Measurements from ENCODE around the gene SMIM23.

The SMIM23 gene

DNA sequence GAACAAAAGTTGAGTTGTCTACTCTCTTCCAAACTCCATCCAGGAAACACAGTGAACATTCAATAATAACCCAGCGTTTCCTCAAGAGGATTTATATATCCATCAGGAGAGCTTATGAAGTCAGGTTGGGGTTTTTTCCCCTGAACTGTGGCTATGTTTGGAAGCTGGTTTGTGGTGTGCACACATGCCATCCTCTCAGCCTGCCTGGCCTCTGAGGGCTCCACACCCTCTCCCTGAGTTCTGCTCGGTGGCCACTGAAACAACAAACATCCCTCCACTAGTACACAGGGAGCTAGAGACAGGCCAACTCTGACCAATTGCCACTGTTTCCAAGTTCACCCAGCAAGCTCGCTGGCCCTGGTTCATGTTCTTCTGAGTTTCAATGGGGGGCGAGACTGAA lies 35.7 kb downstream of the SMIM23 start:
- no peak for DNase-seq

DNA sequence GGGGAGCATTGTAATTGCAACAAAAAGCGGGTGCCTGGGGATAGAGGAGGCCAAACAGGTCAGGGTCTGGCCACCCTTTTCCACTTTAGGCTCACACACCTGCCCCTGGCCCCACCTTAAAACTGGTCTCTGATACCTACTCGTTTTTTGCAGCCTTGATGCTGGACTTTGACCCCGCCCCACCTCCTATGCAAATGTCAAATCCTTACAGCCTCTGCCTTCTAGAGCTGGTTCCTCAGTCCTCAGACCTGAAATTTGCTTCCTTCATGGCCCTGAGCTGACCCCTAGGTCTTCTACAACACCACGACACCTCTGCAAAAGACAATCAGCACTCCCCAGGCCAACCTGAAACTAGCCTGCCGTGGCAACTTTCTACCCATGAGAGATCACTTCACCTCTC lies 37.7 kb downstream of the SMIM23 start:
- DNase-seq, result no peak

DNA sequence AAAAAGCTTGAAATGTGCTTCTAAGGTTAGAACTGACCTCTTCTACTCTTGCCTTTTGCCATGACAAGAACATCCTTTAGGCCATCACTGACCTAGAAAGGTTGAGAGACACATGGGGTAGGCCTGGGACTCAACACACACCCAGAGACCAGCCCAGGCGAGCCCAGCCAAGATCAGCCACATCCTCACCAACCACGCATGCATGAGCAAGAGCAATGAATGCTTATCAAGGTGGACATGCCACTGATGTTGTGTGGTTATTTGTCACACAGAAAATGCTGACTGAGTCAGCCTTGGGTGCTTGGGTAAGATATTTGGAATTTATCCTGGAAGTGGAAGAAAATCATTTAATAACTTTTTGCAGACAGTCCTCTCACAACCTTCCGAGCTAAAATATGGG lies 39.4 kb downstream of the SMIM23 start:
- no peak for DNase-seq

DNA sequence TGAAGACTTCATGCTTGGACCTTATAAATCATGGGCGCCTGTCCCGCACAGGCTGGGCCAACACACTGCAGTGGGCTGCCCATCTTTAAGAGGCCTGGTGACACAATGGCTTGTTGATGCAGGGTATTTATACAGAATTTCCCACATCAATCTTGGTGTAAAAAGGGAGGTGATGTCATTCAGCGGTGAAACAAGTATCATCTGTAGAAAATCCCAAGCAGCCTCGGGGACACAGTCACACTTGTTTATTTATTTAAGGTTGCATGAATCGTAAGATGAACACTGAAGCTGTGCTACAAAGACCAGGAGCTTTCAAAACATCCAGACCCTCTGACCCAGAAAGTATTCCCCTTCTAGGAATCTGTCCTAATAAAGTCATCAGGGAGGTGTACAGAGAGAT lies 40.5 kb downstream of the SMIM23 start:
- DNase-seq, result no peak

DNA sequence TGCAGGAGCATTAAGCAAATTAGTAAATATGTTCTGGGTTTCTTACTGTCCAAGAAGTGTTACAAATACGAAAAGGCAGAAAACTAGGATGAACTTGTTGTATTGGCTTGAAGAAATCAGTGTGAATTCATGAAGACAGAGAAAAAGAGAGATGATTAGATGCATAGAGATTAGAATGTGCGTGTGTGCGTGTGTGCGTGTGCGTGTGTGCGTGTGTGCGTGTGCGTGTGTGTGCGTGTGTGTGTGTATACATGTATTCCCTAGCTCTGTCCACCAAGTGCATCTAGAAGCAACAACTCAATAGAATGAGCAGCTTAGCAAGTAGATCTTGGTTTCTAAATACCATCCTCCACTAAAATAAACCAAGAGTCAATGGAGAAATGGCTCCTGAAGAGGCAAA lies 41.5 kb downstream of the SMIM23 start:
- DNase-seq, result no peak

DNA sequence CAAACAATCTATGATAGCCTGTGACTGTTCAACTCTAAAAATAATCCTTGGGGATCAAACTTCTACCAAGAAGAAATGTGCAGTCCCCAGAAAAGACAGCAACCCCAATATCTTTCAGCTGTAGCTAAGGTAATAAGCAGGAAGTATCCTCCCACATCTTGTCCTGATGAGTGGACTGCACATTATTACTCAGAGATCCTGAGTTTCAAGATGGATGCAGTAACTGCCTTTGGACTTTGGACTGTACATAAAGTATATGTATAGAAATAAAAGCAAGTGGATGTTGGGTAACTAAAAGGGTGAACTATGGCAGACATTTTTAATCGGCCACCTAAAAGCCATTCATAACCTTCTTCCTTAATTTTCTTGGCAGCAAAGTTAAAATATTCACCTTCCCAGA lies 45.1 kb downstream of the SMIM23 start:
- DNase-seq, result no peak

DNA sequence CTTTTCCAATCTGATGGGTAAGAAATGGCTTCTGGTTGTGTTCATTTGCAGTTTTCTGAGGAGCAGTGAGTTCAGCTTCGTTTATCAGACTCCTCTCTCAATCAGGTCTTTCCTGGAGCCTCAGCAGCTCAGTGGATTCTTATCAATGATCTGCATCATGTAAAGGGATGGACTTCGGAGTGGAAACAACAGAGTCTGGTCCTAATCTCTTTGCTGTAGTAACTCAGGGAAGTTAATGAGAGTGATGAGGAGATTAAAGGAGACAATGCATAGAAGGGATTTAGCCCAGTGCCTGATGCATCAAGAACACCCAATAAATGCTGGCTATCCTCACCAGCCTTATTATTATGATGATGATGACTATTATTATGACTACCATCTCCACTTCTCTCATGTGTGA lies 47.2 kb downstream of the SMIM23 start:
- DNase-seq, result no peak

DNA sequence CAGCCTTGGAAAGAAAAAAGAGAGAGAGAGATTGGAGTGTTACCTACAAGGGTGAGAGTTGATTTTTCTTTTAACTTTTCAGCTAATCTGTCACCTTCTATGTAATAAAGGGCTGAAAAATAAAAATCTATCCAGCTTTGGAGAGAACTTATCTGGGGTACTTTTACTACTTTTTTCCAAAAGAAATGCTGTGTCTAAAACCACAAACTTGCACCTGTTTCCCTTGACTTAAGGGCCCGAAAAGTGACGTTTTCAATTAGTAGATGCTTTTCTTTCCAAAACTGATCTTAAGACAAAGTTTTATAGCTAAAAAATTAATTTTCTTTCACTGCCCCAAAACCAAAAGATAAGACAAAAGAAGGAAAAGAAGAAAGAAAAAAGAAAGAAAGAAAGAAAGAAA lies 48.8 kb downstream of the SMIM23 start:
- DNase-seq, result no peak

DNA sequence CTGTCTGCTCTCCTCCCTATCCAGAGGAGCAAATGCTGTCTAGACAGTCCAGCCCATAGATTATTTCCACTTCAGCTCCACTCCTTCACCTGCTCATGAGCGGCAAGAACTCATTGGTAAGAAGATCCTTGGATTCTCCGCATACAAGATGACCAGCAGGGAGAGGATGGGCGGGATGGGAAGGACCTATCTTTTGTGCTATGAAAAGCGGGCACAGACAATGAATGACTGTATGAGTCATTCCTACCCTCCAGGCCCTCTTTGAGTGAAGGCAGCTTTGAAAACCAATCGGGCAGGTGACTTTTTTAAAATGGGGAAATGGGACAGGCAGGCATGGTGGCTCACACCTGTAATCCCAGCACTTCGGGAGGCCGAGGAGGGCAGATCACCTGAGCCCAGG lies 49.4 kb downstream of the SMIM23 start:
- no peak for DNase-seq

DNA sequence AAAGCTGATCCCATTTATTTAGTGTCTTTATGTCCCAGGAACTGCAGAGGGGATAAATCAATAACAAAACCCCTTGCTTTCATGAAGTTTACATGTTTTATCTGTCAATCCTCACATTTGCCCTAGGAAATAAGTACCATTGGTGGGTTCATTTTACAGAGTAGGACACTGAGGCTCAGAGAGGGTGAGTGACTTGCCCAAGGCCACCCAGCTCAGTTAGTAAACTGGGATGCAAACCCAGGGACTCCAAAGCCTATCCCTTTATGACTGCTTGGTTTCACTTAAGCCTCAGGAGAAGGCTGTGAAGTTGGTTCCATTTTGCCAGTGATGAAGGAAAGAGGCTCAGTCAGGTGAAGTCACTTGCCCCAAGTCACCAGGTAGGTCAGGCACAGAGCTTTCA lies 51.9 kb downstream of the SMIM23 start:
- no peak for DNase-seq

DNA sequence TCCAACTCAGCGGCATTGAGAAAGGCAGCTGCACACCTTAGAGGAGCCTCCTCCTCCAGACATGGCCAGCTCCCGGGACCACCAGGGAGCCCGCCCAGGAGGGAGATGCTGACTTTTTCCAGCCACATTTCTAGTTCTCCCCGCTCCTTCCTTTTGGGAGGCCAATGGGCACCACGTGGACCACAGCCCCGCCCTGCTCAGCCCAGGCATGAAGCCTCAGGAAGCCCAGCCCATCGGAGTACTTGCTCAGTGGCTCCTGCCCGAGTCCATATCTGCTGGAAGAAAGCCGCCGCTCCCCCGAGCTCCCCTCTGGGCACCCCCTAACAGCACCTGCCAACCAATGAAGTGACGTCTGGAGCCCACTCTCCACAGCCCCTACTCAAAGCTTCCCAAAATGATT lies 52.4 kb downstream of the SMIM23 start:
- no peak for DNase-seq

DNA sequence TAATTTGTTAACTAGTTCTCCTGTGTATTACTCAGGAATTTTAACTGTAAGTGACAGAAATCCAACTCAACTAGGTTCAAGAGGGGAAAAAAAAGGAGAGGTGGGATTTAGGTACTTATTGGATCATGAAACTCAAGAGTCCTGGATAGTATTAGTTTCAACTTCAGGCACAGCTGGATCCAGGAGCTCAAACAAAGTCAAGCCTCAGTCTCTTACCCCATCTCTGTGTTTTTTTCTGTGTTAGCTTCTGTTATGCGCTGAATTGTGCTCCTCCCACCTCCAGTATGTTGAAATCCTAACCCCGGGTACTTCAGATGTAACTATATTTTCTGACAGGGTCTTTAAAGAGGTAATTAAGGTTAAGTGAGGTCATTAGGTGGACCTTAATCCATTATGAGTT lies 53.5 kb downstream of the SMIM23 start:
- no peak for DNase-seq

DNA sequence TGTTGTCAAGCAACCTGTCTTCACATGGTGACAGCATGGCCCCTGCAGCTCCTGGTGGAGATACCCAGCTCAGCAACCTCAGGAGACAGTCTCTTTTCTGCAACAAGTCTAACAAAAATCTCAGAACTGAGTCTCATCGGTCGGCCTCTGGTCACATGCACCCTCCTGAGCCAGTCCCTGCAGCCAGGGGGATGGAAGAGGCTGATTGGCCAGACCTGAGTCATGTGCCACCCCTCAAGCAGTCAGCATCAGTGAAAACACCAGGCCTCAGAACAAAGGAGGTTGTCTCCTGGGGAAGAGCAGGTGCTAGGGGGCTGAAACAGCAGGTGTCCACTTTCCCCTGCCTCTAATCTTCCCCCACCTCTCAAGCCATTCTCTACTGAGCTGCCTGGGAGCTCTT lies 54.4 kb downstream of the SMIM23 start:
- no peak for DNase-seq
